Stimulated activated naive CD8-positive, alpha-beta T cell treated with anti-CD3 and anti-CD28 coated beads, Interleukin-15, Interleukin-2, amounts not matched to agents 100 ng/mL and 50 ng/mL, for 24 hours (primary cell): ENCODE measurements around the gene MRPL49.
"Not testable (repeated sequence)": the region's sequence is repeated elsewhere in the genome, so short reads cannot be mapped to it uniquely, and the experiment has no call there.

Experiments
- H3K27ac Mint-ChIP-seq: one replicate; pipeline ENCODE4 v1.8.0; 2021; ENCODE audit warnings: mild to moderate bottlenecking, mixed read lengths
- H3K27me3 Mint-ChIP-seq: one replicate; pipeline ENCODE4 v1.8.0; 2021; ENCODE audit warnings: mixed read lengths
- H3K36me3 Mint-ChIP-seq: one replicate; pipeline ENCODE4 v1.8.0; 2021; ENCODE audit warnings: low read depth, mixed read lengths
- H3K4me1 Mint-ChIP-seq: one replicate; pipeline ENCODE4 v1.8.0; 2021; ENCODE audit warnings: low read depth, mixed read lengths
- H3K4me3 Mint-ChIP-seq: one replicate; pipeline ENCODE4 v1.8.0; 2021; ENCODE audit warnings: mild to moderate bottlenecking, mixed read lengths
- H3K9me3 Mint-ChIP-seq: one replicate; pipeline ENCODE4 v1.8.0; 2021; ENCODE audit warnings: mixed read lengths

Gene MRPL49

DNA sequence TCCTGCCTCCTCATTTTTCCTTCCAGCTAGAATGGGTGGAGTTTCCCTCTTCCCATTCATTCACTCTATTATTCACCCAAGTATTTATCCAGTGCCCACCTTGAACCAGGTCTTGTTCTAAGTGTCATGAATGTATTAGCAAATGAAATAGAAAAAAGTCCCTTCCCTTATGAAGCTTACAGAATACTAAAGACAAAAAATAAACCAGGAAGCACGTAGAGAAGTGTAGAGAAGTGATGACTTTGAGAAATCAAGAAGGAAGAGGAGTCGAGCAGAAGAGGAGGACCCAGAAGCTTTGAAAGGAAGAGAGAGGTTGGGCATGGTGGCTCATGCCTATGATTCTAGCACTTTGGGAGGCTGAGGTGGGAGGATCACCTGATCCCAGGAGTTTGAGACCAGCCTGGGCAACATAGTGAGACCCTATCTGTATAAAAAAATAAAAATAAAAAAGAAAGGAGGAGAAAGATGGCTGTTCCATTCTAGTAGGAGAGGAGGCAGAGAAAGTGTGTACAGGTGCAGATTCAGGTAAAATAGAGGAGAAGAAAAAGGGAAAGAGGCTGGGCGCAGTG, 29.3 kb downstream of the MRPL49 start:
- Mint-ChIP-seq H3K9me3 (no peaks in the 10 kb centered on the region), H3K4me1 (peaks cover 13% of the 10 kb centered on the region), H3K27ac (no peak overlapping the region), H3K36me3 (no peaks in the 10 kb centered on the region), H3K27me3 (peaks cover 5% of the 10 kb centered on the region), H3K4me3 (no peak overlapping the region)

DNA sequence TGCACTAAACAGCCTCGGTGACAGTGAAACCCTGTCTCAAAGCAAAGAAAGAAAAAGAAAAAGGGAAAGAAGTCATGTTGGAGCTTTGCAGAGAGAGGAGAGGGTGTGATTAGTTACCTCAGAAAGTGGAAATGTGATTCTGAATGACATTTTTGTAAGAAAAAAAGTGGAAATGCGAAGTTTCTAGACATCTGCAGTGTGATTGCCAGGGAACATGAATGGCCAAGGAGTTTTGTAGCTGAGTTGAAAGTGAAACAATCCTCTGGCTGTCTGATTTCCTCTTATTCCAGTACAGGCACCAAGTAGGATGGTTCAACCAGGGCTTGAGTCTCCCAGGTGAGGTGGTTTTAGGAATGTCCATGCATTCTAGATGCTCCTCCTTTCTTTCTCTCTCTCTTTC, 30.0 kb downstream of the MRPL49 start:
- no peaks in the 10 kb centered on the region for H3K9me3 Mint-ChIP-seq
- peaks cover 12% of the 10 kb centered on the region for H3K4me1 Mint-ChIP-seq
- H3K27ac Mint-ChIP-seq: no peak overlapping the region
- no peaks in the 10 kb centered on the region for H3K36me3 Mint-ChIP-seq
- no peak overlapping the region for H3K4me3 Mint-ChIP-seq
- H3K27me3 Mint-ChIP-seq: peaks cover 5% of the 10 kb centered on the region

GRCh38 chr11:65156256-65156655, 34.1 kb downstream of the MRPL49 start:
- Mint-ChIP-seq H3K4me3 (no peak overlapping the region), H3K36me3 (no peaks in the 10 kb centered on the region), H3K27ac (no peak overlapping the region), H3K27me3 (peaks cover 5% of the 10 kb centered on the region), H3K4me1 (peaks cover 2% of the 10 kb centered on the region), H3K9me3 (no peaks in the 10 kb centered on the region)

- H3K27me3 Mint-ChIP-seq: no peaks in the 10 kb centered on the region
Observed at GRCh38 chr11:65156926-65157325, 34.8 kb downstream of the MRPL49 start.

DNA sequence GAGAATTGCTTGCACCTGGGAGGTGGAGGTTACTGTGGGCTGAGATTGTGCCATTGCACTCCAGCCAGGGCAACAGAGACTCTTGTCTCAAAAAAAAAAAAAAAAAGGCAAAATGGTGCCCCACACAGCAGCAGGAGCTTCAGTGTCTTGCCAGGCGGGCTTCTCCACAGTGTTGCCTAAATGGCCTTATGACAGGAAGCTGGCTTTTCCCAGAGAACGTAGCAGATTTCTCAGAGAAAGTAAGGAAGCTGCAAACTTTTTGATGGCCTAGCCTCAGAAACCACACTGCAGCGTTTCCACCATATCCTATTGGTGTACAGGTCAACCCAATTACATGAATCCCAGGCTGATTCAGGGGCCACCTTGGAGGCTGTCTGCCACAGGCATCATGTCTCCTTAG, 35.2 kb downstream of the MRPL49 start:
- no peak overlapping the region for H3K4me3 Mint-ChIP-seq
- no peaks in the 10 kb centered on the region for H3K36me3 Mint-ChIP-seq
- H3K27ac Mint-ChIP-seq: no peak overlapping the region
- H3K27me3 Mint-ChIP-seq: no peaks in the 10 kb centered on the region
- H3K9me3 Mint-ChIP-seq: no peaks in the 10 kb centered on the region
- H3K4me1 Mint-ChIP-seq: no peaks in the 10 kb centered on the region

More at GRCh38 chr11:65156926-65157325, 34.8 kb downstream of the MRPL49 start:
- Mint-ChIP-seq H3K9me3 (no peaks in the 10 kb centered on the region), H3K4me3 (no peak overlapping the region), H3K27ac (no peak overlapping the region), H3K36me3 (no peaks in the 10 kb centered on the region), H3K4me1 (no peaks in the 10 kb centered on the region)

GRCh38 chr11:65159012-65159411, 36.9 kb downstream of the MRPL49 start:
- no peaks in the 10 kb centered on the region for H3K4me1 Mint-ChIP-seq

DNA sequence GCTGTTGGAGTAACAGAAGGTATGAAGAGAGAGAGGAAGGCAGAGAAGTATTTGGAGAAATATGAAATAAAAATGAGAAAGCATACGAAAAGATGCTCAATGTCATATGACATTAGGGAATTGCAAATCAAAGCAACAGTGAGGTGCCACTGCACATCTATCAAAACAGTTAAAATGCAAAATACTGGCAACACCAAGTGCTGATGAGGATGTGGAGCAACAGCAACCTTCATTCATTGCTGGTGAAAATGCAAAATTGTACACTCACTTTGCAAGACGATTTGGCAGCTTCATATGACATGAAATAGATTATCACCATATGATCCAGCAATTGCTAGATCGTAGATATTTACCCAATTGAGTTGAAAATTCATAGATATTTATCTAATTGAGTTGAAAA, 38.5 kb downstream of the MRPL49 start:
- H3K9me3 Mint-ChIP-seq: no peaks in the 10 kb centered on the region
- H3K27me3 Mint-ChIP-seq: no peaks in the 10 kb centered on the region
- no peaks in the 10 kb centered on the region for H3K36me3 Mint-ChIP-seq
- H3K4me3 Mint-ChIP-seq: no peak overlapping the region
- H3K27ac Mint-ChIP-seq: no peak overlapping the region
- no peaks in the 10 kb centered on the region for H3K4me1 Mint-ChIP-seq

More at GRCh38 chr11:65159012-65159411, 36.9 kb downstream of the MRPL49 start:
- H3K27me3 Mint-ChIP-seq: no peaks in the 10 kb centered on the region
- H3K36me3 Mint-ChIP-seq: no peaks in the 10 kb centered on the region
- no peak overlapping the region for H3K27ac Mint-ChIP-seq
- no peak overlapping the region for H3K4me3 Mint-ChIP-seq
- H3K9me3 Mint-ChIP-seq: no peaks in the 10 kb centered on the region

DNA sequence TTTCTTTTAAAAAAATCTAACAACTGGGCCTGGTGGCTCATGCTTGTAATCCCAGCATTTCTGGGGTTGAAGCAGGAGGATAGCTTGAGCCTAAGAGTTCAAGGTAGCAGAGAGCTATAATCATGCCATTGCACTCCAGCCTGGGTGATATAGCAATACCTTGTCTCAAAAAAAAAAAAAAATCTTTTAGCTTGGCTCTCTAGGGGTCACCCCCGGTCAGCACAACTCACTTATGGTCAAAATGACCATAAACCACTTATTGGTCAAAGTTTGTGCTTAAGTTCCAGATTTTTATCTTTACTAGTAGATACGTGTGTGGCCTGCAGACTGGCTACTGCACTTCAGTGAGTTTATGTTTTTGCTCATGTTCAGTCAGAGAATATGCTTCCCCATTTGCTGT, 41.6 kb downstream of the MRPL49 start:
- H3K9me3 Mint-ChIP-seq: no peaks in the 10 kb centered on the region
- no peak overlapping the region for H3K4me3 Mint-ChIP-seq
- no peaks in the 10 kb centered on the region for H3K36me3 Mint-ChIP-seq
- H3K27me3 Mint-ChIP-seq: no peaks in the 10 kb centered on the region
- no peaks in the 10 kb centered on the region for H3K4me1 Mint-ChIP-seq
- H3K27ac Mint-ChIP-seq: no peak overlapping the region

- H3K4me1 Mint-ChIP-seq: peaks cover 8% of the 10 kb centered on the region
- no peaks in the 10 kb centered on the region for H3K36me3 Mint-ChIP-seq
- no peak overlapping the region for H3K27ac Mint-ChIP-seq
Observed at GRCh38 chr11:65165410-65166317, 43.5 kb downstream of the MRPL49 start.

DNA sequence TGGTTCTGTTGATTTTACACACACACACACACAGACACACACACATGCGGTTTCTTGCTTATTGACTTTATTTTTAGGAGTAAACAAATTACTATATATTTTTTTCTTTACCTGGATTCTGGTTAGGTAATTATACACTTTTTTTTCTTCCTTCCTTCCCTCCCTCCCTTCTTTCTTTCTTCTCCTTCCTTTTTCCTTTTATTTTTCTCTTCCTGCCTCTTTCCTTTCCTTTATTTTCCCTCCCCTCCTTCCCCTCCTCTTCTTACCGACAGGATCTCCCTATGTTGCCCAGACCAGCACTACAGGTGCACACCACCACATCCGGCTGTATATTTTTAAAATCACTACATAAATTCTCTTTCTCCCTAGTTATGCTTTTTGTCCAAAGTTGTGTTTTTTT, 44.8 kb downstream of the MRPL49 start:
- H3K4me1 Mint-ChIP-seq: peaks cover 8% of the 10 kb centered on the region
- H3K4me3 Mint-ChIP-seq: no peak overlapping the region

More at GRCh38 chr11:65165410-65166317, 43.5 kb downstream of the MRPL49 start:
- Mint-ChIP-seq H3K9me3 (no peaks in the 10 kb centered on the region), H3K4me3 (no peak overlapping the region), H3K27me3 (no peaks in the 10 kb centered on the region)

GRCh38 chr11:65167656-65168055, 45.5 kb downstream of the MRPL49 start:
- Mint-ChIP-seq H3K36me3 (no peaks in the 10 kb centered on the region), H3K27ac (no peak overlapping the region), H3K4me1 (peaks cover 8% of the 10 kb centered on the region), H3K9me3 (no peaks in the 10 kb centered on the region), H3K27me3 (no peaks in the 10 kb centered on the region), H3K4me3 (no peak overlapping the region)

More for the DNA sequence above, 44.8 kb downstream of the MRPL49 start:
- Mint-ChIP-seq H3K27ac (no peak overlapping the region), H3K27me3 (no peaks in the 10 kb centered on the region), H3K9me3 (no peaks in the 10 kb centered on the region), H3K36me3 (no peaks in the 10 kb centered on the region)

- Mint-ChIP-seq H3K9me3 (no peaks in the 10 kb centered on the region), H3K36me3 (no peaks in the 10 kb centered on the region), H3K4me3 (no peak overlapping the region), H3K4me1 (peaks cover 8% of the 10 kb centered on the region), H3K27ac (peak overlapping the region; percentile 75), H3K27me3 (no peaks in the 10 kb centered on the region)
Observed at GRCh38 chr11:65169164-65169641, 47.1 kb downstream of the MRPL49 start.

DNA sequence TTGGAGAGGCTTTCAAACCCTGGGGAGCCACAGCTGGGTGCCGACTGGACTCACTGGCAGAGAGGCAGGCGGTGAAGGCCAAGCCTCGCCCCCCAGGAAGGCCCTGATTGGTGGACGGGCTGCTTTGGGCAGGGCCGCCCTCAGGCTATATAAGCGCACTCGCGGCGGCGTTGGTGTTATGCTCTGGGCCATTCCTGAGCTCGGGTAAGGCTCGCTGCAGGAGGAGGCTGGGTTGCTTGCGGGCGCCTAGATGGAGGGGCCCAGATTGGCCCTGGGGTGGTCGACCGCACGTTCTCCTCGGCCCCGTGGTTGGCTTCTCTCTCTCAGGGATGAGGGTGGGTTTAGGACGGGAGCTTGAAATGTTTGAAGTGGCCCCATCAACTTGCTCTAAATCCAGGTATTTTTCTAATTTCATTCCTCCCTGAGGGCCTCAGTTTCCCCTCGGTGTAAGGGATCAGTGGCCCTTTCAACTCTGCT, 48.0 kb downstream of the MRPL49 start, which contains the start of gene SPDYC:
Gene SPDYC, plus strand, starts transcription at position 176 of the 477 bp plus-strand sequence. CDS start 1,125 bp downstream, outside the sequence.
- Mint-ChIP-seq H3K4me3 (no peak within 1 kb of the TSS), H3K9me3 (no peaks in the 10 kb centered on the region), H3K4me1 (peaks cover 8% of the 10 kb centered on the region), H3K27me3 (no peaks in the 10 kb centered on the region), H3K36me3 (no peaks in the 10 kb centered on the region), H3K27ac (peak within 1 kb of the TSS; percentile 75)

DNA sequence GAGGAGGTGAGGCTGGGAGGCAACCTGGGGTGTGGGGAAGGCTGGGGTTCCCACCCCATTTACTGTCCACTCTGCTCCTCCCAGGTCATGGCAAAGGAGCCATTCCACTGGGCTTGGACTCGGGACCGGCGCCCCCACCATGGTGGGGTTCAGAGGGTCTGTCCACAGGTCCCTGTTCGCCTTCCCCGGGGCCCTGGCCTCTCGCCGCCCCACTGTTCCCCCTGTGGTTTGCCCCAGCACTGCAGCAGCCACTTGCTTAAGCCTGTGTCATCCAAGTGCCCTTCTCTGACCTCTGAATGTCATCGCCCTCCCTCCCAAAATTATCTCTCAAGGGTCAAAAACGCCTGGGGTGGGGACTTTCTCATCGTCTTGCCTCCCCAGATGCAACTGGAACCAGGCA, 50.5 kb downstream of the MRPL49 start:
- Mint-ChIP-seq H3K36me3 (no peaks in the 10 kb centered on the region), H3K4me3 (no peak overlapping the region), H3K4me1 (peaks cover 8% of the 10 kb centered on the region), H3K27me3 (no peaks in the 10 kb centered on the region), H3K27ac (no peak overlapping the region), H3K9me3 (no peaks in the 10 kb centered on the region)

- not testable (repeated sequence) for H3K9me3 Mint-ChIP-seq, H3K4me1 Mint-ChIP-seq, H3K4me3 Mint-ChIP-seq, H3K27ac Mint-ChIP-seq, H3K27me3 Mint-ChIP-seq, H3K36me3 Mint-ChIP-seq
Observed at GRCh38 chr11:65174571-65175010, 52.5 kb downstream of the MRPL49 start.
